Mesendoderm (in vitro differentiated cells): ENCODE measurements around the gene RASL12.

Experiments used
- DNase-seq: peaks from one replicate; pipeline ENCODE4 v3.0.0; 2013
- H2AK5ac ChIP-seq: 2 replicates; pipeline ENCODE4 v1.6.1; 2013; ENCODE audit warnings: low read length, inconsistent platforms
- H2BK120ac ChIP-seq: 2 replicates; pipeline ENCODE4 v1.6.1; 2013; ENCODE audit warnings: low read depth, mild to moderate bottlenecking, low read length, moderate library complexity, mixed read lengths
- H2BK15ac ChIP-seq: replicated peaks from 2 replicates; pipeline ENCODE4 v1.6.1; 2013; ENCODE audit warnings: low read depth, mild to moderate bottlenecking, moderate library complexity
- H2BK5ac ChIP-seq: 2 replicates; pipeline ENCODE4 v1.6.1; 2013; ENCODE audit warnings: low read length, inconsistent platforms
- H3K18ac ChIP-seq: 2 replicates; pipeline ENCODE4 v1.6.1; 2013; ENCODE audit warnings: mild to moderate bottlenecking, low read length, mixed read lengths
- H3K23ac ChIP-seq: one replicate; pipeline ENCODE4 v1.6.1; 2013; ENCODE audit warnings: low read length
- H3K27ac ChIP-seq: 2 replicates; pipeline ENCODE4 v1.5.1; 2013; ENCODE audit warnings: low read depth, mild to moderate bottlenecking, inconsistent platforms, low read length, moderate library complexity
- H3K27me3 ChIP-seq: 2 replicates; pipeline ENCODE4 v1.6.1; 2013; ENCODE audit warnings: low read length, control low read depth, mild to moderate bottlenecking, inconsistent platforms; ENCODE audit not compliant: insufficient read depth, poor library complexity
- H3K36me3 ChIP-seq: 2 replicates; pipeline ENCODE4 v1.6.1; 2013; ENCODE audit warnings: low read length, inconsistent platforms; ENCODE audit not compliant: control insufficient read depth, insufficient read depth
- H3K4ac ChIP-seq: one replicate; pipeline ENCODE4 v1.6.1; 2013; ENCODE audit warnings: low read depth, mild to moderate bottlenecking, low read length, moderate library complexity
- H3K4me1 ChIP-seq: 2 replicates; pipeline ENCODE4 v1.6.1; 2013; ENCODE audit warnings: low read depth, low read length, inconsistent platforms; ENCODE audit not compliant: control insufficient read depth
- H3K4me2 ChIP-seq: 2 replicates; pipeline ENCODE4 v1.6.1; 2013; ENCODE audit warnings: low read length
- H3K4me3 ChIP-seq: 2 replicates; pipeline ENCODE4 v1.5.1; 2013; ENCODE audit warnings: mild to moderate bottlenecking, low read length
- H3K56ac ChIP-seq: one replicate; pipeline ENCODE4 v1.6.1; 2013; ENCODE audit warnings: low read length
- H3K79me1 ChIP-seq: 2 replicates; pipeline ENCODE4 v1.6.1; 2013; ENCODE audit warnings: low read length, inconsistent platforms
- H3K79me2 ChIP-seq: 2 replicates; pipeline ENCODE4 v1.6.1; 2013; ENCODE audit warnings: mild to moderate bottlenecking, low read length; ENCODE audit not compliant: control insufficient read depth, insufficient read depth
- H3K9ac ChIP-seq: 2 replicates; pipeline ENCODE4 v1.6.1; 2013; ENCODE audit warnings: low read length, inconsistent platforms
- H4K5ac ChIP-seq: one replicate; pipeline ENCODE4 v1.6.1; 2013; ENCODE audit warnings: low read length
- H4K8ac ChIP-seq: one replicate; pipeline ENCODE4 v1.6.1; 2013; ENCODE audit warnings: low read depth, mild to moderate bottlenecking, control low read depth, low read length, moderate library complexity
- WGBS: extraction: QIAGEN DNeasy Blood & Tissue Kit; methylation state at CpG from one replicate; pipeline ENCODE4 v1.1.7; 2013; ENCODE audit warnings: low lambda C conversion rate, missing lambda C conversion rate; ENCODE audit not compliant: insufficient coverage; ENCODE audit errors: extremely low coverage; 5-methylcytosine and 5-hydroxymethylcytosine counted together

Gene RASL12

GRCh38 chr15:65066635-65067316 is 1.0 kb downstream of the RASL12 start:
- peak; percentile 89 for DNase-seq
- Histone ChIP-seq H3K79me2 (no peaks in the 10 kb centered on the region), H3K18ac (peak overlapping the region; percentile 76), H3K4me2 (peak overlapping the region; percentile 41), H3K79me1 (peaks cover 3% of the 10 kb centered on the region), H2BK5ac (peak overlapping the region; percentile 39), H2BK120ac (peak overlapping the region; percentile 69), H3K56ac (peak overlapping the region; percentile 95), H3K27me3 (no peaks in the 10 kb centered on the region), H3K9ac (peak overlapping the region; percentile 86), H3K27ac (peak overlapping the region; percentile 71), H3K4me3 (peak overlapping the region; percentile 60), H2AK5ac (no peak overlapping the region), H3K4ac (peak overlapping the region; percentile 86), H4K8ac (no peak overlapping the region), H2BK15ac (no peak overlapping the region), H3K4me1 (peaks cover 14% of the 10 kb centered on the region), H3K36me3 (no peaks in the 10 kb centered on the region), H3K23ac (no peak overlapping the region), H4K5ac (no peak overlapping the region)
- WGBS: no CpG with 5 or more reads among the region's 9 CpGs

GRCh38 chr15:65066001-65066634 is 1.7 kb downstream of the RASL12 start:
- peaks cover 14% of the 10 kb centered on the region for H3K4me1 ChIP-seq
- H3K23ac ChIP-seq: no peak overlapping the region
- no peak overlapping the region for H4K8ac ChIP-seq
- H2AK5ac ChIP-seq: no peak overlapping the region
- H3K18ac ChIP-seq: no peak overlapping the region
- no peaks in the 10 kb centered on the region for H3K27me3 ChIP-seq
- H3K4me2 ChIP-seq: no peak overlapping the region
- H3K4me3 ChIP-seq: no peak overlapping the region
- no peak overlapping the region for H3K4ac ChIP-seq
- WGBS: no CpG with 5 or more reads among the region's 3 CpGs
- peak overlapping the region; percentile 24 for H3K9ac ChIP-seq
- no peak overlapping the region for H4K5ac ChIP-seq
- peak overlapping the region; percentile 56 for H3K56ac ChIP-seq
- H2BK15ac ChIP-seq: no peak overlapping the region
- no peak overlapping the region for H3K27ac ChIP-seq
- H2BK5ac ChIP-seq: no peak overlapping the region
- peaks cover 3% of the 10 kb centered on the region for H3K79me1 ChIP-seq
- no peaks in the 10 kb centered on the region for H3K36me3 ChIP-seq
- no peak overlapping the region for H2BK120ac ChIP-seq
- no peaks in the 10 kb centered on the region for H3K79me2 ChIP-seq
- DNase-seq: peak; percentile 75

DNA sequence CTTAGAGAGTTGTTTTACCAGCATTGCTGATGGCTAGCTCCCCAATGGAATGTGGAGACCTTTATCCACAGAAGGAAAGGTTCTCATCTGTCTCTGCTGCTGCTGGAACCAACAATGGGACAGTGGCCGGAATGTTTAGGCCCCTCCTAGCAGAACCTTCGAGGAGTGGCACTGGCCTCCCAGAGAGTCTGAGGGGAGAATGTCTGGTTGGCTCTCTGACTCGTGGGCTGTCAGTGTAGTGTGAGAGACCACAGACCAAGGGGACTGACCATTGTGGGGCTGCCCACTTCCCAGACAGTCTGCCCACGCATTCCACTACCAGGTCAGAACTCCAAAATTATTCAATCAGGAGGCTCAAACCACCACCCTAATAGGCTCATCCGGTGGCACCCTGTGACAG is 5.1 kb downstream of the RASL12 start:
- Histone ChIP-seq H3K18ac (no peak overlapping the region), H3K4me1 (peaks cover 9% of the 10 kb centered on the region)

DNA sequence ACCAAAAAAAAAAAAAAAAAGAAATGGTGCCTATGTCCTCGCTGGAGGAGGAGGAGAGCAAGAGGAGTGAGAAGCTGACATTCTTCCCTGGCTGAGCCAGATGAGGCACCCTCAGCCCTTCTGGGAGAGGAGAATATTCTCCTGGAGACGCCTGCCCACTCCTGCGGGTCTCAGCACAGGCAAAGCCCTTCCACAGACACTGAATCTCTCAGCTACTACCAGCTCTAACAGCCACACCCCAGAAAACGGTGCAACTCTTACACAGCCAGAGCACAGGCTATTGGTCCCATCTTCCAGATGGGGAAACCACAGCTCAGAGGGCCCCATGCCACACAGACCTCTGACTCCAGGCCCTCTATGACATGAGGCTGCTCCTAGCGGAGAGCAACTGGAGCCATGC is 5.7 kb downstream of the RASL12 start:
- H2AK5ac ChIP-seq: no peak overlapping the region
- no CpG with 5 or more reads among the region's 5 CpGs for WGBS
- no peak overlapping the region for H3K9ac ChIP-seq
- H3K27ac ChIP-seq: no peak overlapping the region
- H3K18ac ChIP-seq: no peak overlapping the region
- H2BK5ac ChIP-seq: no peak overlapping the region
- H3K56ac ChIP-seq: no peak overlapping the region
- no peak for DNase-seq
- H3K4me3 ChIP-seq: no peak overlapping the region
- no peak overlapping the region for H4K5ac ChIP-seq
- no peak overlapping the region for H3K23ac ChIP-seq
- H3K79me2 ChIP-seq: no peaks in the 10 kb centered on the region
- H3K27me3 ChIP-seq: no peaks in the 10 kb centered on the region
- no peak overlapping the region for H4K8ac ChIP-seq
- H3K36me3 ChIP-seq: peaks cover 2% of the 10 kb centered on the region
- H3K4me2 ChIP-seq: no peak overlapping the region
- peaks cover 3% of the 10 kb centered on the region for H3K79me1 ChIP-seq
- no peak overlapping the region for H3K4ac ChIP-seq
- H3K4me1 ChIP-seq: peaks cover 9% of the 10 kb centered on the region
- no peak overlapping the region for H2BK120ac ChIP-seq
- H2BK15ac ChIP-seq: no peak overlapping the region

More for the DNA sequence above, 5.1 kb downstream of the RASL12 start:
- DNase-seq: no peak
- H3K4me2 ChIP-seq: no peak overlapping the region
- no peak overlapping the region for H3K4me3 ChIP-seq
- H2AK5ac ChIP-seq: no peak overlapping the region
- H3K56ac ChIP-seq: peak overlapping the region; percentile 60
- H4K5ac ChIP-seq: no peak overlapping the region
- no peak overlapping the region for H3K23ac ChIP-seq
- WGBS: no CpG with 5 or more reads among the region's 5 CpGs
- no peaks in the 10 kb centered on the region for H3K27me3 ChIP-seq
- H3K36me3 ChIP-seq: peaks cover 2% of the 10 kb centered on the region
- H2BK15ac ChIP-seq: no peak overlapping the region
- H3K79me2 ChIP-seq: no peaks in the 10 kb centered on the region
- no peak overlapping the region for H2BK120ac ChIP-seq
- H3K4ac ChIP-seq: no peak overlapping the region
- H3K79me1 ChIP-seq: peaks cover 3% of the 10 kb centered on the region
- no peak overlapping the region for H4K8ac ChIP-seq
- H3K9ac ChIP-seq: no peak overlapping the region
- no peak overlapping the region for H2BK5ac ChIP-seq
- no peak overlapping the region for H3K27ac ChIP-seq

DNA sequence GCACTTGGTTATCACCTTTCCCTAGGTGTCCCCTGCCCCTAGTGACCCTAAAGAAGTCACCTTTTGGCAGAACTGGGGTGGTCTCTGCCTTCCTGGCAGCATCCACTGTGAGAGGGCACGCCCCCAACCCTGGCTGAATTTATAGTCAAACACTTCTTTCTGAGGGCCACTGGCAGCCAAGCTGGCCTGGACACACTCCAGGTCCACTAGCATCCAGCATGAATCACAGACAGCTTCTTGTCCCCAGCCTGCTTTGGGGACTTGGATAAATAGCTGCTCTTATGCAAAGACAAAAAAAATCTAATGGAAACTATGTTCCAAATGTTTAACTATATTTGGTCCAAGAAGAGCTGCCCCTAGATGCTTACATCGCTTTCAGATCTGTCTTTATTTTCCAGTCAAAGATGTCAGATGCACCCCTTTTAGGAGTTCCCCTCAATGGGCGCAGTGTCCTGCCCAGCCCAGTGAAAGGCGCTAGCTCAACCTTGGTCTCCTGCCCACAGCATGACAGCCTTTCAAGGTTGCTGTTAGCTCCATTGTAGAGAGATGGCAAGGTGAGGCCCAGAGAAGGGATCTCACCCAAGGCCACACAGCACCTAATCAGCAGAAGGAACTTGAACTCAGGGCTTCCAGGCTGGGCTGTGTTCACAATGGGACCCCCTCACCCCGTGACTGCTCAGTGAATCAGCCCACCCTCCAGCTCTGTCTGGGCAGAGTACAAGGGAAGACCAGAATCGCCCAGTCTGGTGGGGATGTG is 7.0 kb downstream of the RASL12 start:
- Histone ChIP-seq H3K27ac (no peak overlapping the region), H2BK5ac (no peak overlapping the region), H3K4me3 (no peak overlapping the region), H3K4me2 (no peak overlapping the region), H2AK5ac (no peak overlapping the region), H3K4ac (no peak overlapping the region), H3K18ac (no peak overlapping the region), H3K4me1 (peaks cover 5% of the 10 kb centered on the region), H4K5ac (no peak overlapping the region), H3K9ac (no peak overlapping the region), H2BK15ac (no peak overlapping the region), H3K36me3 (peaks cover 4% of the 10 kb centered on the region), H2BK120ac (no peak overlapping the region), H3K27me3 (no peaks in the 10 kb centered on the region), H3K23ac (no peak overlapping the region), H3K79me1 (peaks cover 3% of the 10 kb centered on the region), H3K56ac (no peak overlapping the region), H3K79me2 (no peaks in the 10 kb centered on the region), H4K8ac (no peak overlapping the region)
- WGBS: no CpG with 5 or more reads among the region's 6 CpGs
- DNase-seq: no peak
